Gastroesophageal sphincter (tissue), 4 donors: Measurements from ENCODE around the gene GCSAM. TPM values are rescaled to one million over a fixed set of nuclear protein-coding genes. Genes with fewer than 3 reads are reported as not detected.

ENCODE experiments used
- ATAC-seq: fragments of 150-250 bp; one replicate; pipeline ENCODE4 v1.9.1; 2016; ENCODE audit warnings: mild to moderate bottlenecking, moderate library complexity
- H3K27ac ChIP-seq, 4 donors: fragments of 200-600 bp; sonication (generic) in 3 of 4; 1 replicate in 3 of 4; 2 replicates in 1 of 4; pipeline ENCODE4 v1.5.1; 2016 to 2019
- H3K27me3 ChIP-seq: fragments of 200-600 bp; sonication (generic); one replicate; pipeline ENCODE4 v1.5.1; 2019
- H3K36me3 ChIP-seq, 2 donors: fragments of 200-600 bp; sonication (generic); one replicate each; pipeline ENCODE4 v1.5.1; 2019; ENCODE audit warnings: control low read depth in 1 of 2
- H3K4me1 ChIP-seq, 3 donors: fragments of 200-600 bp; sonication (generic); 1 replicate in 2 of 3; 2 replicates in 1 of 3; pipeline ENCODE4 v1.5.1; 2016 to 2019; ENCODE audit warnings: control low read depth in 2 of 3
- H3K4me3 ChIP-seq, 2 donors: fragments of 200-600 bp; sonication (generic); one replicate each; pipeline ENCODE4 v1.5.1; 2019; ENCODE audit warnings: mild to moderate bottlenecking in 1 of 2, moderate library complexity in 1 of 2
- H3K9me3 ChIP-seq, 3 donors: fragments of 200-600 bp; sonication (generic); one replicate each; pipeline ENCODE4 v1.5.1; 2017 to 2019; ENCODE audit warnings: control low read depth in 2 of 3
- EP300 ChIP-seq: sonication (generic); formaldehyde crosslinking; IDR thresholded peaks from one replicate; pipeline ENCODE4 v1.6.1; 2017; ENCODE audit warnings: antibody characterized with exemption, mild to moderate bottlenecking
- POLR2A ChIP-seq, 2 donors: fragments of 450-650 bp; IDR thresholded peaks; one replicate each; pipeline ENCODE4 v1.6.1; 2017; ENCODE audit warnings: antibody characterized with exemption in 2 of 2, mild to moderate bottlenecking in 2 of 2, moderate library complexity in 1 of 2
- POLR2AphosphoS5 ChIP-seq: sonication (generic); formaldehyde crosslinking; IDR thresholded peaks from one replicate; pipeline ENCODE4 v1.6.1; 2017; ENCODE audit warnings: antibody characterized with exemption
- WGBS, 2 donors: methylation state at CpG; one replicate each; pipeline ENCODE4 v1.1.5; 2018; ENCODE audit warnings: low coverage in 1 of 2; 5-methylcytosine and 5-hydroxymethylcytosine counted together
- total RNA-seq, 4 donors: library from RNA; depleted of rRNA; stranded (reverse); fragments of >200 nt; gene quantifications; one replicate each; pipeline ENCODE4 v1.1.0, GENCODE V29; 2016
- TF ChIP-seq, protein P1 (sequence below), 4 experiments: fragments of 200-600 bp in 2 of 4; fragments of 450-650 bp in 2 of 4; sonication (generic) in 1 of 4; IDR thresholded peaks; one replicate each; pipeline ENCODE4 v1.5.1; 2017 to 2019; ENCODE audit warnings: antibody characterized with exemption in 4 of 4, mild to moderate bottlenecking in 2 of 4, moderate library complexity in 2 of 4

The GCSAM gene
- total RNA-seq, 4 donors from 2014 or later: 0.42 TPM; not detected in 3

DNA sequence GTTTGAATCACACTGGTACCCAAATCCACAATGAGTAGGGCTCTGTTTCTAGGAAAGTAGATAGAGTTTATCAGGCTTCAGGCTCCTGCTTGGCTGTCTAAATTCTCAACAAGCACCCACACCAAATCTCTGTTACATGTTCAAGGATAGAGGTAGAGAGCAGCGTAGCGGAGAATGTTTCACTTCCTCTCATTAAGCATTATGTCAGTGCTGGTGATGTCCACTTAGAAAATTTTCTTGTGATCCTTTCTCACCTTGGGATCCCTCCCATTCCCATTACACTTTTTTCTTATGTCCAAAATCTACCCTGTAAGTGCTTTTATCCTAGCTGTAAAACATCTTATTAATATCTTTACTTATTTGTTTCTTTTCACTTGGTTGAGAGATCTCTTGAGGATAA is 34.7 kb upstream of the GCSAM start:
- WGBS, 2 donors: 75 to 87% methylated on average over 2 of the region's 2 CpGs
- Histone ChIP-seq H3K27me3 (no peaks in the 10 kb centered on the region), H3K27ac (no peak overlapping the region), H3K4me1 (no peaks in the 10 kb centered on the region), H3K4me3 (no peak overlapping the region), H3K9me3 (peaks cover 0 to 10% (median 0%) of the 10 kb centered on the region in 3 donors), H3K36me3 (no peaks in the 10 kb centered on the region)
- TF ChIP-seq POLR2A (IDR thresholded peaks at IDR 0.05): no peak
- no peak for TF ChIP-seq EP300
- TF ChIP-seq, protein P1, sequence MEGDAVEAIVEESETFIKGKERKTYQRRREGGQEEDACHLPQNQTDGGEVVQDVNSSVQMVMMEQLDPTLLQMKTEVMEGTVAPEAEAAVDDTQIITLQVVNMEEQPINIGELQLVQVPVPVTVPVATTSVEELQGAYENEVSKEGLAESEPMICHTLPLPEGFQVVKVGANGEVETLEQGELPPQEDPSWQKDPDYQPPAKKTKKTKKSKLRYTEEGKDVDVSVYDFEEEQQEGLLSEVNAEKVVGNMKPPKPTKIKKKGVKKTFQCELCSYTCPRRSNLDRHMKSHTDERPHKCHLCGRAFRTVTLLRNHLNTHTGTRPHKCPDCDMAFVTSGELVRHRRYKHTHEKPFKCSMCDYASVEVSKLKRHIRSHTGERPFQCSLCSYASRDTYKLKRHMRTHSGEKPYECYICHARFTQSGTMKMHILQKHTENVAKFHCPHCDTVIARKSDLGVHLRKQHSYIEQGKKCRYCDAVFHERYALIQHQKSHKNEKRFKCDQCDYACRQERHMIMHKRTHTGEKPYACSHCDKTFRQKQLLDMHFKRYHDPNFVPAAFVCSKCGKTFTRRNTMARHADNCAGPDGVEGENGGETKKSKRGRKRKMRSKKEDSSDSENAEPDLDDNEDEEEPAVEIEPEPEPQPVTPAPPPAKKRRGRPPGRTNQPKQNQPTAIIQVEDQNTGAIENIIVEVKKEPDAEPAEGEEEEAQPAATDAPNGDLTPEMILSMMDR (IDR thresholded peaks at IDR 0.05): no peak
- TF ChIP-seq POLR2AphosphoS5: no peak
- ATAC-seq: no peak

DNA sequence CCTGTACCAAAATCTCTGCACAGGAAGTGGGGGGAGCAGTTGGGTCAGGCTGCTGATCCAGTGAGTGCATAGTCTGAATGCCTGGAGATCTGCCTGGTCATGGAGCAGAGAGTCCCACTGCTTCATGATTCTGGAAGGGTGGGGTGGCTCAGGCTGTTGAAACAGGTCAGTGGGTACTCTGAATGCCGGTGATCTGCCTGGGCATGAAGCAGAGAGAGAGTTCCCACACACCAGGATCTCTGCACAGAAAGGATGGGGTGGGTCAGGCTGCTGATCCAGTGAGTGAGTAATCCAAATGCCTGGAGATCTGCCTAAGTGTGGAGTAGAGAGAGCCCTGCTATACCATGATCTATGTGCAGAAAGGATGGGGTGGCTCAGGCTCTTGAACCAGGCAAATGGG is 16.1 kb upstream of the GCSAM start:
- Histone ChIP-seq H3K4me1 (no peaks in the 10 kb centered on the region), H3K4me3 (no peak overlapping the region), H3K36me3 (no peaks in the 10 kb centered on the region), H3K27me3 (no peaks in the 10 kb centered on the region), H3K9me3 (peaks cover 0 to 25% (median 0%) of the 10 kb centered on the region in 3 donors), H3K27ac (no peak overlapping the region)
- WGBS, 2 donors: no CpG with 5 or more reads among the region's 1 CpG
- no peak for ATAC-seq
- TF ChIP-seq, protein P1 (IDR thresholded peaks at IDR 0.05): no peak
- TF ChIP-seq POLR2A (IDR thresholded peaks at IDR 0.05) (no peak), EP300 (no peak), POLR2AphosphoS5 (no peak)

DNA sequence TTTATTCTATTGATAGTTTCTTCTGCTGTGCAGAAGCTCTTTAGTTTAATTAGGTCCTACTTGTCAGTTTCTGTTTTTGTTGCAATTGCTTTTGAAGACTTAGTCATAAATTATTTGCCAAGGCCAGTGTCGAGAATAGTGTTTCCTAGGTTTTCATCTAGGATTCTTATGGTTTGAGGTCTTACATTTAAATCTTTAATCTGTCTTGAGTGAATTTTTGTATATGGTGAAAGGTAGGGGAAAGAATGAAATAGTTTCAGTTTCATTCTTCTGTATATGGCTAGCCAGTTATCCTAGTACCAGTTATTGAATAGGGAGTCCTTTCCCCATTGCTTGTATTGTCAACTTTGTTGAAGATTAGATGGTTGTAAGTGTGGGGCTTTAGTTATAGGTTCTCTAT is 10.6 kb upstream of the GCSAM start:
- no peaks in the 10 kb centered on the region for H3K4me1 ChIP-seq
- no peak for ATAC-seq
- no peak overlapping the region for H3K4me3 ChIP-seq
- H3K36me3 ChIP-seq: no peaks in the 10 kb centered on the region
- no peaks in the 10 kb centered on the region for H3K27me3 ChIP-seq
- peaks cover 0 to 12% (median 0%) of the 10 kb centered on the region in 3 donors for H3K9me3 ChIP-seq
- no peak for TF ChIP-seq POLR2AphosphoS5
- no peak for TF ChIP-seq POLR2A (IDR thresholded peaks at IDR 0.05)
- no peak for TF ChIP-seq EP300
- TF ChIP-seq, protein P1 (IDR thresholded peaks at IDR 0.05): no peak
- 67% methylated on average over 1 of the region's 1 CpG; no CpG with 5 or more reads in 1 of the 2 donors for WGBS, 2 donors
- H3K27ac ChIP-seq: no peak overlapping the region

DNA sequence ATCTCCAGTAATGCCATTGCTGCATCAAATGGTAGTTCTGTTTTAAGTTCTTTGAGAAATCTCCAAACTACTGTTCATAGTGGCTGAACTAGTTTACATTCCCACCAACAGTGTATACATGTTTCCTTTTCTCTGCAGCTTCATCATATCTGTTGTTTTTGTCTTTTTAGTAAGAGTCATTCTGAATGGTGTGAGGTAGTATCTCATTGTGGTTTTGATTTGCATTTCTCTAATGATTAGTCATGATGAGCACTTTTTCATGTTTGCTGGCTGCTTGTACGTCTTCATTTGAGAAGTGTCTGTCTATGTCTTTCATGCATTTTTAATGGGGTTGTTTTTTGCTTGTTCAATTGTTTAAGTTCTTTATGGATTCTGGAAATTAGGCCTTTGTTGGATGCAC is 10.2 kb upstream of the GCSAM start:
- WGBS, 2 donors: 78 to 100% methylated on average over 1 of the region's 1 CpG

DNA sequence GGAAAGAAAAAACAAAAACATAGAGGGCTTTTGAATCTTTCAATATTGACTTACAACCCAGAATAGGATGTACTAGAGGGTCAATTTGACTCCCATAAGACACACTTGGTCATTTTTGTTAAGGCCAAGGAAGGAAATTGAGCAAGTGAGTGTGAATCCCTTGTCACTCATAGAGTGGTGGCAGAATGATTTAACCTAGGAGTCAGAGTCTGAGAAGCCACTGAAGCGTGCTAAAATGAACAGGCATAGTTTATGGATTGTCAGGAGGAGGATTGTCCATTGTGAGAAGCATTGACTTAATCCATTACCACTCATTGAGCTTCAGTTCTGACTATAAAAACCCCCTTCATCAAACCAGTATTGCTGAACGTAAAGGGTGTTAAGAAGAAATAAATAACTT is 8.2 kb upstream of the GCSAM start:
- Histone ChIP-seq H3K36me3 (no peaks in the 10 kb centered on the region), H3K4me1 (no peaks in the 10 kb centered on the region), H3K27me3 (no peaks in the 10 kb centered on the region), H3K4me3 (no peak overlapping the region), H3K27ac (no peak overlapping the region), H3K9me3 (no peaks in the 10 kb centered on the region)
- TF ChIP-seq POLR2AphosphoS5 (no peak), POLR2A (IDR thresholded peaks at IDR 0.05) (no peak), EP300 (no peak)
- TF ChIP-seq, protein P1 (IDR thresholded peaks at IDR 0.05): no peak
- ATAC-seq: no peak
- 66 to 67% methylated on average over 2 of the region's 2 CpGs for WGBS, 2 donors

More for the DNA sequence above, 10.2 kb upstream of the GCSAM start:
- TF ChIP-seq, protein P1 (IDR thresholded peaks at IDR 0.05): no peak
- TF ChIP-seq POLR2AphosphoS5 (no peak), POLR2A (IDR thresholded peaks at IDR 0.05) (no peak)
- no peak overlapping the region for H3K4me3 ChIP-seq
- H3K27me3 ChIP-seq: no peaks in the 10 kb centered on the region
- H3K27ac ChIP-seq: no peak overlapping the region
- no peak for ATAC-seq
- H3K36me3 ChIP-seq: no peaks in the 10 kb centered on the region
- peaks cover 0 to 7% (median 0%) of the 10 kb centered on the region in 3 donors for H3K9me3 ChIP-seq
- H3K4me1 ChIP-seq: no peaks in the 10 kb centered on the region
